Activated CD4-positive, alpha-beta T cell treated with anti-CD3 and anti-CD28 coated beads, Interleukin-2, Interleukin-6, amounts not matched to agents 100 ng/mL and 50 ng/mL, durations not matched to agents 16 hours and 8 hours (primary cell): ENCODE results near the gene ASB4.
"Not testable (repeated sequence)": the region's sequence is repeated elsewhere in the genome, so short reads cannot be mapped to it uniquely, and the experiment has no call there.

Source experiments
- DNase-seq: peaks from one replicate; pipeline ENCODE4 v3.0.0-alpha.2; 2020

The ASB4 gene

GRCh38 chr7:95479992-95480624, 5.6 kb upstream of the ASB4 start:
- DNase-seq: no peak

- DNase-seq: no peak
Observed at GRCh38 chr7:95481271-95482165, 4.2 kb upstream of the ASB4 start.

- DNase-seq: no peak
Observed at GRCh38 chr7:95482424-95482823, 3.3 kb upstream of the ASB4 start.

GRCh38 chr7:95490231-95490762, 4.6 kb downstream of the ASB4 start:
- no peak for DNase-seq

GRCh38 chr7:95491201-95491600, 5.5 kb downstream of the ASB4 start:
- DNase-seq: no peak

GRCh38 chr7:95491634-95492314, 6.0 kb downstream of the ASB4 start:
- no peak for DNase-seq

- no peak for DNase-seq
Observed at GRCh38 chr7:95493247-95493646, 7.5 kb downstream of the ASB4 start.

GRCh38 chr7:95493844-95494243, 8.1 kb downstream of the ASB4 start:
- DNase-seq: no peak

GRCh38 chr7:95501261-95501832, 15.6 kb downstream of the ASB4 start:
- peak; percentile 86 for DNase-seq

- no peak for DNase-seq
Observed at GRCh38 chr7:95502403-95502802, 16.7 kb downstream of the ASB4 start.

- DNase-seq: no peak
Observed at GRCh38 chr7:95503271-95504131, 17.8 kb downstream of the ASB4 start.

- not testable (repeated sequence) for DNase-seq
Observed at GRCh38 chr7:95504132-95504588, 18.4 kb downstream of the ASB4 start.

GRCh38 chr7:95508780-95509179, 23.0 kb downstream of the ASB4 start:
- DNase-seq: peak; percentile 48

GRCh38 chr7:95509199-95509598, 23.5 kb downstream of the ASB4 start:
- DNase-seq: peak; percentile 56

- peak; percentile 84 for DNase-seq
Observed at GRCh38 chr7:95511716-95512260, 26.0 kb downstream of the ASB4 start.

- DNase-seq: no peak
Observed at GRCh38 chr7:95517458-95517857, 31.7 kb downstream of the ASB4 start.

GRCh38 chr7:95517870-95518269, 32.1 kb downstream of the ASB4 start:
- no peak for DNase-seq

GRCh38 chr7:95520136-95520535, 34.4 kb downstream of the ASB4 start:
- no peak for DNase-seq

GRCh38 chr7:95525503-95525902, 39.8 kb downstream of the ASB4 start:
- DNase-seq: no peak

GRCh38 chr7:95526128-95526738, 40.5 kb downstream of the ASB4 start:
- DNase-seq: no peak
